Hepatocyte (in vitro differentiated cells): ENCODE data around the gene ATP9B.

Experiments
- CTCF ChIP-seq: fragments of 200-600 bp; sonication (generic); IDR thresholded peaks from 2 replicates; pipeline ENCODE4 v1.5.1; 2016; ENCODE audit warnings: antibody characterized with exemption, mild to moderate bottlenecking; ENCODE audit not compliant: poor library complexity
- EZH2 ChIP-seq: fragments of 200-600 bp; sonication (generic); IDR thresholded peaks from 2 replicates; pipeline ENCODE4 v1.6.1; 2016; ENCODE audit warnings: antibody characterized with exemption, mild to moderate bottlenecking, borderline replicate concordance

- TF ChIP-seq EZH2 (no peak), CTCF (no peak)
Measured at GRCh38 chr18:79427368-79428225, 358.4 kb downstream of the ATP9B start.
